Measurements from ENCODE around the gene RIT1.

GRCh38 chr1:155960081-155960745 lies 49.1 kb upstream of the RIT1 start:
- TF ChIP-seq POLR2A (IDR thresholded peaks at IDR 0.05) (no peak), CTCF (IDR thresholded peaks at IDR 0.05) (no peak)

Data from vagina (tissue), 2 donors.